HG03460 (cell line): ENCODE measurements around the gene ARAP1.
"Not testable (repeated sequence)": the region's sequence is repeated elsewhere in the genome, so short reads cannot be mapped to it uniquely, and the experiment has no call there.

ENCODE experiments used
- ATAC-seq: cut with Tn5 transposase; IDR thresholded peaks from one replicate; pipeline ENCODE4 v1.9.1; 2021; ENCODE audit not compliant: unreplicated experiment

ARAP1 gene

GRCh38 chr11:72752088-72752914 lies at the start of gene ARAP1:
Gene ARAP1 (minus strand): TSS chr11:72752408. CDS start chr11:72727128, 25,280 bp downstream.
- ATAC-seq: peak; percentile 62

- no peak for ATAC-seq
Observed at GRCh38 chr11:72799441-72799840, 47.2 kb upstream of the ARAP1 start.

GRCh38 chr11:72798361-72798760 lies 46.2 kb upstream of the ARAP1 start:
- ATAC-seq: no peak

- ATAC-seq: peak; percentile 84
Observed at GRCh38 chr11:72793425-72794367, 41.5 kb upstream of the ARAP1 start, which contains the start of gene STARD10. Gene STARD10 (minus strand): TSS chr11:72794047. CDS start chr11:72781181, 12,866 bp downstream.

GRCh38 chr11:72793076-72793424 lies 40.8 kb upstream of the ARAP1 start:
- no peak for ATAC-seq

GRCh38 chr11:72792437-72793021 lies 40.3 kb upstream of the ARAP1 start:
- no peak for ATAC-seq

GRCh38 chr11:72791228-72791627 lies 39.0 kb upstream of the ARAP1 start:
- ATAC-seq: not testable (repeated sequence)

- no peak for ATAC-seq
Observed at GRCh38 chr11:72789493-72790131, 37.4 kb upstream of the ARAP1 start.

GRCh38 chr11:72788241-72788640 lies 36.0 kb upstream of the ARAP1 start:
- ATAC-seq: no peak

GRCh38 chr11:72787216-72788104 lies 35.3 kb upstream of the ARAP1 start:
- ATAC-seq: no peak

- no peak for ATAC-seq
Observed at GRCh38 chr11:72786305-72787215, 34.4 kb upstream of the ARAP1 start.

- no peak for ATAC-seq
Observed at GRCh38 chr11:72784662-72785061, 32.5 kb upstream of the ARAP1 start.

- ATAC-seq: no peak
Observed at GRCh38 chr11:72783144-72783905, 31.1 kb upstream of the ARAP1 start.

- no peak for ATAC-seq
Observed at GRCh38 chr11:72782081-72782920, 30.1 kb upstream of the ARAP1 start.

GRCh38 chr11:72781313-72782080 lies 29.3 kb upstream of the ARAP1 start:
- ATAC-seq: peak; percentile 44

- ATAC-seq: no peak
Observed at GRCh38 chr11:72781063-72781312, 28.8 kb upstream of the ARAP1 start.
